ENCODE measurements around the gene RNF114. TPM values are rescaled to one million over a fixed set of nuclear protein-coding genes. Genes with fewer than 3 reads are reported as not detected.

The RNF114 gene
- total and polyA plus RNA-seq, 4 donors = 32.1 to 70.6 (median 42.6) TPM

Other genes with a start within 250 kb of the RNF114 start
- gene B4GALT5, start 222.5 kb upstream of the RNF114 start, total RNA-seq = 10 to 100 TPM; 35.9 to 38.3 TPM
- gene B4GALT5, start 222.5 kb upstream of the RNF114 start, polyA plus RNA-seq = 1 to 10 TPM; 8.3 to 8.8 TPM
- 10 to 100 TPM; 12.5 to 14.6 TPM for gene SLC9A8, start 123.6 kb upstream of the RNF114 start, total RNA-seq
- gene SLC9A8, start 123.6 kb upstream of the RNF114 start, polyA plus RNA-seq = 10 to 100 TPM in 1 of 2 donors, 1 to 10 TPM in 1; 2.8 to 10.6 TPM
- 1 to 10 TPM; 4.8 to 5.8 TPM for gene SPATA2, start 20.9 kb upstream of the RNF114 start, total RNA-seq
- gene SPATA2, start 20.9 kb upstream of the RNF114 start, polyA plus RNA-seq = 1 to 10 TPM; 2.9 to 3.9 TPM
- gene SNAI1, start 46.6 kb downstream of the RNF114 start, total RNA-seq = 10 to 100 TPM; 10.4 to 44.7 TPM
- 1 to 10 TPM; 7.8 to 8.3 TPM for gene SNAI1, start 46.6 kb downstream of the RNF114 start, polyA plus RNA-seq
- gene UBE2V1, start 176.8 kb downstream of the RNF114 start, total RNA-seq = 100 to 1,000 TPM; 106 to 107 TPM
- gene UBE2V1, start 176.8 kb downstream of the RNF114 start, polyA plus RNA-seq = 10 to 100 TPM; 54.2 to 59.9 TPM
- gene PEDS1, start 217.3 kb downstream of the RNF114 start, total RNA-seq = 10 to 100 TPM; 17.2 to 22.6 TPM
- gene PEDS1, start 217.3 kb downstream of the RNF114 start, polyA plus RNA-seq = 10 to 100 TPM in 1 of 2 donors, 1 to 10 TPM in 1; 6.5 to 13.9 TPM